ENCODE results near the gene GDF15. TPM values are rescaled to one million over a fixed set of nuclear protein-coding genes. Genes with fewer than 3 reads are reported as not detected.

GDF15 gene
- total RNA-seq, 1 experiment from 2014 or later = 425 TPM

DNA sequence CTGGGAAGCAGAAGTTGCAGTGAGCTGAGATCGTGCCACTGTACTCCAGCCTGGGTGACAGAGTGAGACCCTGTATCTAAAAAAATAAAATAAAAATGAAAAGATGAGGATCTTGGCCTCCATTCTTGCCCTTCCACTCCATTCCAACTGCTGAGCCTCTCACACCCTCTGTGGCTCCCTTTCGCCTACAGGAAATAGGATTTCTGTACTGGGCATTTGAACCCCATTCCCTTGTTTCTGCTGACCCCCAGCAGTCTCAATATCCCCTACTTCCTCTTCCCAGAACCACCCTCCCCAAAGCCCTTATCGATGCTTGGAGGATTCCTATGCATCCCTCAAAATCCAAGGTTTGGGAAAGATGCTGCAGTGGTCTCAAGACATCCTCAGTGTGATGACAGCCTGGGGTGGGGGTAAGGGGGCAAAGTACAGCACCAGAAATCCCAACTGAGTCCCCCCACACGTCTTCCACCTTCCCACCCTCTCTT is 12.5 kb upstream of the GDF15 start:
- intact Hi-C loops (cut with micrococcal nuclease) = no loop called here
- H3K36me3 ChIP-seq (ENCODE audit: control insufficient read depth in 1 of 2, insufficient read depth in 2 of 2, low read length in 2 of 2) = no peaks in the 10 kb centered on the region
- TF ChIP-seq ZBTB33 (IDR thresholded peaks at IDR 0.05; ENCODE audit: extremely low read depth, insufficient replicate concordance, low read length) = no peak
- no peak for TF ChIP-seq CEBPB (IDR thresholded peaks at IDR 0.05; ENCODE audit: low read depth)
- TF ChIP-seq, protein P1, sequence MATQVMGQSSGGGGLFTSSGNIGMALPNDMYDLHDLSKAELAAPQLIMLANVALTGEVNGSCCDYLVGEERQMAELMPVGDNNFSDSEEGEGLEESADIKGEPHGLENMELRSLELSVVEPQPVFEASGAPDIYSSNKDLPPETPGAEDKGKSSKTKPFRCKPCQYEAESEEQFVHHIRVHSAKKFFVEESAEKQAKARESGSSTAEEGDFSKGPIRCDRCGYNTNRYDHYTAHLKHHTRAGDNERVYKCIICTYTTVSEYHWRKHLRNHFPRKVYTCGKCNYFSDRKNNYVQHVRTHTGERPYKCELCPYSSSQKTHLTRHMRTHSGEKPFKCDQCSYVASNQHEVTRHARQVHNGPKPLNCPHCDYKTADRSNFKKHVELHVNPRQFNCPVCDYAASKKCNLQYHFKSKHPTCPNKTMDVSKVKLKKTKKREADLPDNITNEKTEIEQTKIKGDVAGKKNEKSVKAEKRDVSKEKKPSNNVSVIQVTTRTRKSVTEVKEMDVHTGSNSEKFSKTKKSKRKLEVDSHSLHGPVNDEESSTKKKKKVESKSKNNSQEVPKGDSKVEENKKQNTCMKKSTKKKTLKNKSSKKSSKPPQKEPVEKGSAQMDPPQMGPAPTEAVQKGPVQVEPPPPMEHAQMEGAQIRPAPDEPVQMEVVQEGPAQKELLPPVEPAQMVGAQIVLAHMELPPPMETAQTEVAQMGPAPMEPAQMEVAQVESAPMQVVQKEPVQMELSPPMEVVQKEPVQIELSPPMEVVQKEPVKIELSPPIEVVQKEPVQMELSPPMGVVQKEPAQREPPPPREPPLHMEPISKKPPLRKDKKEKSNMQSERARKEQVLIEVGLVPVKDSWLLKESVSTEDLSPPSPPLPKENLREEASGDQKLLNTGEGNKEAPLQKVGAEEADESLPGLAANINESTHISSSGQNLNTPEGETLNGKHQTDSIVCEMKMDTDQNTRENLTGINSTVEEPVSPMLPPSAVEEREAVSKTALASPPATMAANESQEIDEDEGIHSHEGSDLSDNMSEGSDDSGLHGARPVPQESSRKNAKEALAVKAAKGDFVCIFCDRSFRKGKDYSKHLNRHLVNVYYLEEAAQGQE (IDR thresholded peaks at IDR 0.05; ENCODE audit: low read depth) = no peak
- TF ChIP-seq, protein P2, sequence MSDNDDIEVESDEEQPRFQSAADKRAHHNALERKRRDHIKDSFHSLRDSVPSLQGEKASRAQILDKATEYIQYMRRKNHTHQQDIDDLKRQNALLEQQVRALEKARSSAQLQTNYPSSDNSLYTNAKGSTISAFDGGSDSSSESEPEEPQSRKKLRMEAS (IDR thresholded peaks at IDR 0.05) = no peak
- TF ChIP-seq ATF3 (IDR thresholded peaks at IDR 0.05) = no peak
- TF ChIP-seq RAD21 (IDR thresholded peaks at IDR 0.05; ENCODE audit: low read depth) = no peak
- no peak for TF ChIP-seq ZNF274 (IDR thresholded peaks at IDR 0.05; ENCODE audit: low read depth, low read length)
- TF ChIP-seq POLR2AphosphoS5 (IDR thresholded peaks at IDR 0.05; ENCODE audit: low read depth, low read length) = no peak
- no peak for TF ChIP-seq CTCF (IDR thresholded peaks at IDR 0.05 in 2 of 3, conservative IDR thresholded peaks at IDR 0.05 in 1 of 3; ENCODE audit: borderline replicate concordance in 1 of 3, insufficient read depth in 1 of 3, low read depth in 2 of 3, low read length in 2 of 3)
- no peak for TF ChIP-seq SP1 (IDR thresholded peaks at IDR 0.05; ENCODE audit: low read depth)
- TF ChIP-seq EGR1 (IDR thresholded peaks at IDR 0.05; ENCODE audit: low read depth) = no peak
- no peaks in the 10 kb centered on the region for H3K27me3 ChIP-seq (ENCODE audit: insufficient read depth, low read length)
- peak overlapping the region; percentile 63 for H3K9ac ChIP-seq (ENCODE audit: low read length)
- H3K4me2 ChIP-seq (ENCODE audit: low read length) = peak overlapping the region; percentile 68
- H3K9me3 ChIP-seq (ENCODE audit: control insufficient read depth in 1 of 2, insufficient read depth in 1 of 2, low read depth in 1 of 2, low read length in 2 of 2) = no peaks in the 10 kb centered on the region
- peaks cover 55 to 63% of the 10 kb centered on the region in 2 experiments for H3K4me1 ChIP-seq (ENCODE audit: control insufficient read depth in 1 of 2, insufficient read depth in 2 of 2, low read length in 2 of 2)
- ChIA-PET POLR2A (interaction anchor here (0.7 to 4.3 kb wide), 5 partner anchors 8 to 92 kb away, joined by 3 to 32 read pairs (median 4); partner anchors contain the start of genes GDF15 and JUND), CTCF (no interaction called here), RAD21 (ENCODE audit: low non-redundant PET in 1 of 2, low total read pairs in 2 of 2, uncharacterized antibody in 2 of 2, unreplicated experiment in 2 of 2) (no interaction called here)
- H4K20me1 ChIP-seq (ENCODE audit: insufficient read depth) = no peaks in the 10 kb centered on the region
- ATAC-seq (no peak), DNase-seq (ENCODE audit: low read depth, low spot score) (no peak)
- H3K4me3 ChIP-seq (replicated peaks in 1 of 2; ENCODE audit: low read depth in 1 of 2, low read length in 2 of 2) = peak overlapping the region in 1 of 2 experiments; percentile 23; a peak in 2 of 4 replicates
- peak overlapping the region; percentile 92 for H3K27ac ChIP-seq (ENCODE audit: low read depth, low read length)
- no TSS peak for BruUV-seq (replicated peaks)
- H3K9me2 ChIP-seq (ENCODE audit: insufficient read depth) = no peaks in the 10 kb centered on the region
- H3K79me2 ChIP-seq (ENCODE audit: insufficient read depth, low read length) = no peaks in the 10 kb centered on the region
- H2AFZ ChIP-seq (ENCODE audit: low read depth, low read length, poor library complexity, severe bottlenecking) = no peak overlapping the region

Measured in HCT116 (cell line).